GM21576 (cell line): ENCODE measurements around the gene CD151.

ENCODE experiments used
- ATAC-seq: cut with Tn5 transposase; IDR thresholded peaks from one replicate; pipeline ENCODE4 v1.9.1; 2021; ENCODE audit warnings: mild to moderate bottlenecking, moderate library complexity; ENCODE audit not compliant: unreplicated experiment

CD151 gene

DNA sequence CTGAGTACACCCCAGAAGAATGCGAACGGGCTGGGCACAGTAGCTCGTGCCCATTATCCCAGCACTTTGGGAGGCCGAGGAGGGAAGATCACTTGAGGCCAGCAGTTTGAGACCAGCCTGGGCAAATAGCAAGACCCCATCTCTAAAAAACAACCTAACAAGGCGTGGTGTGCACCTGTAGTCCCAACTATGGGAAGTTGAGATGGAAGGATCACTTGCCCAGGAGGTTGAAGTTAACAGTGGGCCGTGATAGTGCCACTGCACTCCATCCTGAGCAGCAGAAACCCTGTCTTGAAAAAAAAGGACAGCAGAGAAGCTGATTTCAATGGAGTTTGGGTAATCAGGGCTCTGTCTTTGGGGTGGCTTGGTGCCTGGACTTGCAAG, 19.7 kb upstream of the CD151 start:
- no peak for ATAC-seq

DNA sequence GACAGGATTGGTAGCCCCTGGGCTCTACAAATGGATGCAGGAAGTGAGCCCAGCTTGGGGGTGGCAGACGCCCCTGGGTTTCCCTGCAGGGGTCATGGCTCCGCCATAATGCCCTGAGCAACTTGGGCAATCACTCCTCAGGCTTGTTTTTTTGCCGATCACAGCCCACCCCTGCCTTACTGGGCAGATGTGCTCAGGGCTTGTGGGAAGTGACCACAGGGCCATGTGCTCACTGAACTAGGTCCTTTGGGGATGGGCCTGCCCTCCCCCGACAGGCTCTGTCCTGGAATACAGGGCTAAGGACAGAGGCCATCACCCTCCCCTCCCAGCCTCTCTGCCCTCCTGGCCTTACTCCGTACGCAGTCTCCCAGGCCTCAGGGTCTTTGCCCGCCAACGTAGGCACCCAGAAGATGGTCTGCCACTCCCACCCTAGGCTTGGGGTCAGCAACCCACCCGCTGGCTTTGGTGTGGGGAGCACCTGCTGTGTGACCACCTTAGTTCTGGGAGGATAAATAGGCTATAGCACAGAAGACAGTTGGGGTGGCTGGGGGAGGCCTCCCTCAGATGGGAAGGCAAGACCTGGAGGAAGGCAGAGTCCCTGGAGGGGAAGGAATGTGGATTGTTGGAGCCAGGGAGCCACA, 19.2 kb upstream of the CD151 start:
- ATAC-seq = no peak

DNA sequence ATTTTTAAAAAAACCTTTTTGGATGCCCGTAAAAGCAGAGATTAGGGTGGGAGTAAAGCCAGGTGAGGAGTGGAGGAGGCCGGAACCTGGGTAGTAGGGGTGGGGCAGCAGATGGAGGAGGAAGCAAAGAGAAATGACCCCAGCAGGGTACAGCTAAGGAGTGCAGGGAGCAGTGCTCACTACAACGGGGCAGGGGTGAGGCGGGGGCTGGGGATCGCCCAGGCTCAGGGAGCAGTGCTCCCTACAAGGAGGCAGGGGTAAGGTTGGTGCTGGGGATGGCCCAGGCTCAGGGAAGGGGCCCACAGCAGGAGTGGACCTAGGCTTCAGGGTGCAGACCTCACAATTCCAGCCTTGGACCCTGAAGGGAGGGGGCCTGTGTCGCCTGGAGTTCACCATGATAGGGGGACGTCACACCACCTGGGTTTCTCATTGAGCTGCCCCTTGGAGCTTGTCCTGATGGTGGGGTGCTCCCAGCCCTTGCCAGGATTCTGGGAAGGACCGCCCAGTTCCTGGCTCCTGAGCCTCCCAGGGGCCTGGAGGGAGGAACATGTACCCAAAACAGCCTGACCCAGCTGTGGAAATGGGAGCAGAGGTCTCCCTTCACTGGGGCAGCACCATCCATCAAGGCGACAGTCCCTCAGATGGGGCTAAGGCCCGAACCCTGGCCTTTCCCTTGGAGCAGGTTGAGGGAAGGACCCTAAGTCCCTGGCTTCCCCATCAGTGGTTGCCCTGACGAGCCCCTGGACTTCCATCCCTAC, 16.9 kb upstream of the CD151 start:
- no peak for ATAC-seq

DNA sequence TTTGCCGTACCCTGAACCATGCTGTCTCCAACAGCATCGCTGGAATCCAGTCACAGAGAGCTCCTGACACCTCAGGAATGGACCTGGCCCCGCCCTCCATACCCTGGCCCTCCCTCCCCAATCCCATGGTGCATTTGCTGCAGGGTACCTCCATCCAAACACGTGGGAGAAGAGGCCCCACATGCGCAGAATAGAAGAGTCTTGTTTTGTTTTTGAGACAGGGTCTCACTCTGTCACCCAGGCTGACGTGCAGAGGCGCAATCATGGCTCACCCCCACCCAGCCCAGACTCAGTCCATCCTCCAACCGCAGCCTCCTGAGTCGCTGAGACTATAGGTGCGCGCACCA, 16.3 kb upstream of the CD151 start:
- ATAC-seq = no peak

DNA sequence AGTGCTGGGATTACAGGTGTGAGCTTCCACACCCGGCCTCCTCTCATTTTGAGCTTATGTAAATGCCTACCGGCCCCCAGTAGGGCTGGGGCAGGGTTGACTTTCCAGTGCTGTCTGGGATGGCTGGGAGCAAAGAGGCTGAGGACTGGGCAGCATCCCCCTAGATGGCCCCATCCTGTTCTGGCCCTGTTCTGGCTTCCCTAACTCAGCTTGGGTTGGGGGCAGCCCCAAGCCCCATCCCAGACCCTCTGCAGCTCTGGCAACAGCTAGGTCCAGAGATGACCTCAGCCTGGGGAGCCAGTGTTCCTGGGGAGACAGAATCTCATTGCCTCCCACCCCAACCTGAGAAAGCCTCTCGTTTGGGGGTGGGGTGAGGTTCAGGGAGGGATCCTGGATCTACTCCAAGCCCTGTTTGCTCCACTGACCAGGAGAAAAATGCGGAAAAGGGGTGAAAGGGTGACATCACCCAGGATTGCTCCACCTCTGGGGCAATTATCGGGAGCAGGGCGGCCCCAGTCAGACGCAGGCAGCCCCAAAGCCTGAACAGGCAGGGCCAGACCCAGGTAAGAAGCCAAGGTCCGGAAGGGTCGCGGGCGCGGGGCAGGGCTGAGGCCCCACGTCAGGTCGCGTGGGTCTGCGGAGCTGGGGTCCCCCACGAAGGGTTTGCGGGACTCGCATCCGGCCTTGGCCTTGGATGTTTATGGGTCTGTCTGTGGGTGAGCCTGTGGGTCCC, 14.2 kb upstream of the CD151 start, which contains the start of gene PNPLA2:
PNPLA2 (plus strand) TSS at position 519 of the 733 bp plus-strand sequence. CDS start 805 bp downstream, outside the sequence.
- ATAC-seq = no peak

DNA sequence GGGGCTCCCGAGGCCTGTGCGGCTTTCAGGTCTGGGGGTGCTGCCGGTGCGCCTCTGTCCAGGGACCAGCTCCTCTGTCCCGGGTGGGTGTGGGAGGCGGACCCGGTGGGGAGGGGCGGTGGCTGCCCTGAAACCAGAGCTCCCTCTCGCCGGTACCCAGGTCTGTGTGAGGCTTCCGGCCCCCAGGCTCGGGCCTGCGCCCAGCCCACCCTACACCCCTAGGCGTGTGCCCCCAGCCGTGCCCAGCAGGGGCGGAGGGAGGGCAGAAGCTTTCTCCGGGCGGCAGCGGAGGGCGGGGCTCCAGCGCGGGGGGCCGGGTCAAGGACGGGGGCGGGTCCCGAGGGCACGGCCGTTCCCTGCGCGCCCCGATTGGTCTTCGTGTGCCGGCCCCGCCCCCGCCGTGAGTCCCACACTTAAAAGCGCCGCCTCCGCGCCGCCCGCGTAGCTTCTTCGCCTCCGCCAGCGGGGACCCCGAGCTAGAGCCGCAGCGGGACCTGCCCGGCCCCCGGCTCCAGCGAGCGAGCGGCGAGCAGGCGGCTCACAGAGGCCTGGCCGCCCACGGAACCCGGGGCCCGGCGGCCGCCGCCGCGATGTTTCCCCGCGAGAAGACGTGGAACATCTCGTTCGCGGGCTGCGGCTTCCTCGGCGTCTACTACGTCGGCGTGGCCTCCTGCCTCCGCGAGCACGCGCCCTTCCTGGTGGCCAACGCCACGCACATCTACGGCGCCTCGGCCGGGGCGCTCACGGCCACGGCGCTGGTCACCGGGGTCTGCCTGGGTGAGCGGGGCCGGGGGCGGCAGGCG, 13.4 kb upstream of the CD151 start:
- ATAC-seq = peak; percentile 59

DNA sequence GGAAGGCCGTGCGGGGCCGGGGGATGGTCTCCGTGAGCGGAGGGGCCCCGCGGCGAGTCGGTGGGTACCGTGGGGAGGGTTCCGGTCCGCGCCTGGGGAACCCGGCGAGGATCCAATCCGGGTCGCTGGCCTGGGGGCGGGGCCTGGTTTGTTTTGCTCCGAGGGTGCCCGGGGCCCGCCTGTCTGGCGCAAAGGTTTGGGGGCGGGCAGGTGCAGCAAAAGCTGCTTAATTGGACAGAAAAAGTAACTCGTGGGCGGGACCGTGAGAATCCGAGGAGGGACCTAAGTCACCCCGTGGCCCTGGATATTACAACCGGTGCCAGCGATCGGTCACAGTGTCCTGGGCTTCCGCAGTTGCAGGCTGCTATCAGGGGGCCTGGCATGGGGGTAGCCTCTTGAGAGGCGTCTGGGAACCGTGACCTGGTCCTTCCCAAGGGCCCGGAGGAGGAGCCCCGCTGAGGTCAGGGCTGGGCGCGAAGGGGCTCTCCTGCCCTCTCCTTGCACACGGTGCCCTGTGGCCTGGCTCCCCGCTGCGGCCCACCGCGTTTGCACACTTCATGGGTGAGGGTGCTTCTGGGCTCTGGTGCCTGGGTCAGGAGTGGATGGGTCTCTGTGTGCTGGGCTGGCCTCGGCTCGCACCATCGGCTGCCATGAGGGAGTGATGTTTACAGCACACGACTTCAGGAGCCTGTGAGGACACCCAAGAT, 12.7 kb upstream of the CD151 start:
- peak; percentile 62 for ATAC-seq

DNA sequence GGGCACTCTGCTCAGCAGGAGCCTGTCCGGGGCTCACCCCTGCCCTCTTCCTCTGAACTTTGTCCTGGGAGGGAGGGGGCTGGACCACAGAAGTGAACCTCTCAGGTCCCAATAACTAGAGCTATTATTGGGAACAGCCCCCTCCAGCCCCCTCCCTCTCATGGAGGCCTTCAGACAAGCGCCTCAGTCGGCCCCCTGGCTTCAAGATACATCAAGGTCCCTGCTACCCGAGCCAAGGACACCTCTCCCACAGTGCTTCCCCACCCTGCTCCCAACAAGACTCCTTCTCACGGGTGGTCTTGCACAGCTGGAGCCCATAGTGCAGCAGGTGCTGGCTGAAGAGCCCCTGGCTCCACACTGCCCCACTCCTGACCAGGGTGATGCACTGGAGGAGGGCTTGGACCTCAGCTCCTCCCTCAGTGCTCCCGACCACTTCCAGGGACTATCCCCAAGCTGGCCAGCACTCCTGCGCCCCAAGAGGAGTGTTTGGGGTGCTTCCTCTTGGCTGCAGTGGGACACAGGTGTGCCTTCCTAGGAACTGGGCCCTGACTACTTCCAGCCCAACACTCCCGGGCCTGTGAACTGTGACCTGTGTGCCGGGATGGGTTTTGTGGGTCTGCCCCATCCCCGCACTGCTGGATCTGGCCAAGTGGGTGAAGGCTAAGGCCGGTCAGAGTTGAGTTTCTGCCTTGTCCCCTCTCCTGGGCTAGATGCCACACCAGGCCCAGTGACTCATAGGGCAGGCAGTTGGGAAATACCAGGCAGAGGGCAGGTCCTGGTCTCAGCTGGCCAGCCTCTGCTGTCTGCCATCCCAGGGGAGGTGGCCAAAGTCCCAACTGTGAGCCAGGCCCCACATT, 11.9 kb upstream of the CD151 start:
- no peak for ATAC-seq

DNA sequence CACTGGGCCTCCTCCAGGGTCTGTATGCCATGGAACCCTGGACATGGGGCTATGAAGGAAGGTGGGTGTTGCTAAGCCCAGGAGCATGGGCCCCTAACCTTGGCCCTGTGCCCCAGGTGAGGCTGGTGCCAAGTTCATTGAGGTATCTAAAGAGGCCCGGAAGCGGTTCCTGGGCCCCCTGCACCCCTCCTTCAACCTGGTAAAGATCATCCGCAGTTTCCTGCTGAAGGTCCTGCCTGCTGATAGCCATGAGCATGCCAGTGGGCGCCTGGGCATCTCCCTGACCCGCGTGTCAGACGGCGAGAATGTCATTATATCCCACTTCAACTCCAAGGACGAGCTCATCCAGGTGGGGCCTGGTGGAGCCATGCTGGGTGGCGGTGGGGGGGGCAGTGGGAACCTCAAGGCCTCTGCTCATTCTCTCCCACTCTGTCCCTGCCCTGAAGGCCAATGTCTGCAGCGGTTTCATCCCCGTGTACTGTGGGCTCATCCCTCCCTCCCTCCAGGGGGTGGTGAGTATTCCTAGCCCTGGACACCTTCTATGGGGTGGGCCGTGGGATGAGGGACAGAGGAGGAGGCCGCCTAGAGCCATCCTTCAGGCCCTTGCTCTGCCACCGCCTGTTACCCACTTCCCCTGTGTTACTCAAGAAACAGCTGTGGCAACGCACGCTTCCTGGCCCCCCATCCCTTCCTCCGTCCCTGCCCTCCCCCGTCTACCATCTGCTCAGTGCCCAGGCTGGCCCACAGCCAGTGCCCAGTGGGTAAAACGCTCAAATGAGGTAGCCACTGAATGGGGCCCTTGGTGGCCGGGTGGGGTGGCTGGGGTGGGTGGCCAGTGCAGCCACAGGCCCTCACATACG, 11.0 kb upstream of the CD151 start:
- no peak for ATAC-seq

DNA sequence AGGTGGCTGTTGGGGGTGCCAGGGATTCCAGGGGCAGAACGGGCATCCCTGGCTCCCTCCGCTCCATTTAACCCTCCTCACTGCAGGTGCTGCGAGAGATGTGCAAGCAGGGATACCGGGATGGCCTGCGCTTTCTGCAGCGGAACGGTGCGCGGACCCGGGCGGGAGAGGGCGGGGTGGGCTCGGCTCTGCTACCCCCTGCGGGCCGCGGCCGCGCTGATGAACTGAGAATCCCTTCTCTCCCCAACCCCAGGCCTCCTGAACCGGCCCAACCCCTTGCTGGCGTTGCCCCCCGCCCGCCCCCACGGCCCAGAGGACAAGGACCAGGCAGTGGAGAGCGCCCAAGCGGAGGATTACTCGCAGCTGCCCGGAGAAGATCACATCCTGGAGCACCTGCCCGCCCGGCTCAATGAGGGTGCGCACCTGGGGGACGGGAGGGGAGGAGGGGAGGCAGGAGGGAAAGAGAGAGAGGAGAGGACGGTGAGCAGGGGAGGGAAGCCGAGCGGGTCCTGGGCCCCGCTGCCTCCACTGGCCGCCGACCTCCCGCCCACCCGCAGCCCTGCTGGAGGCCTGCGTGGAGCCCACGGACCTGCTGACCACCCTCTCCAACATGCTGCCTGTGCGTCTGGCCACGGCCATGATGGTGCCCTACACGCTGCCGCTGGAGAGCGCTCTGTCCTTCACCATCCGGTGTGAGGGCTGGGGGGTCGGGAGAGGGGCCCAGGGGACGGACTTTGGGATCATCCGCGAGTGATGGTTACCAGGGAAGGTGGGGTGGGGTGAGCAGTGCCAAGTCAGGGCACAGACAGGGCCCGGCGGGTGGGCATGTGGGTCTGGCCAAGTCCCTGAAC, 9.1 kb upstream of the CD151 start:
- ATAC-seq = no peak

DNA sequence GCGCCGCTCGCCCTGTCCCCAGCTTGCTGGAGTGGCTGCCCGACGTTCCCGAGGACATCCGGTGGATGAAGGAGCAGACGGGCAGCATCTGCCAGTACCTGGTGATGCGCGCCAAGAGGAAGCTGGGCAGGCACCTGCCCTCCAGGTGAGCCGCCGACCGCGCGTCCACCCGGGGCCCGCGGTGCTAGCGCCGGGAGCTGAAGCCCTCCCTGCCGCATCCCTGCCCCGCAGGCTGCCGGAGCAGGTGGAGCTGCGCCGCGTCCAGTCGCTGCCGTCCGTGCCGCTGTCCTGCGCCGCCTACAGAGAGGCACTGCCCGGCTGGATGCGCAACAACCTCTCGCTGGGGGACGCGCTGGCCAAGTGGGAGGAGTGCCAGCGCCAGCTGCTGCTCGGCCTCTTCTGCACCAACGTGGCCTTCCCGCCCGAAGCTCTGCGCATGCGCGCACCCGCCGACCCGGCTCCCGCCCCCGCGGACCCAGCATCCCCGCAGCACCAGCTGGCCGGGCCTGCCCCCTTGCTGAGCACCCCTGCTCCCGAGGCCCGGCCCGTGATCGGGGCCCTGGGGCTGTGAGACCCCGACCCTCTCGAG, 8.4 kb upstream of the CD151 start:
- no peak for ATAC-seq

DNA sequence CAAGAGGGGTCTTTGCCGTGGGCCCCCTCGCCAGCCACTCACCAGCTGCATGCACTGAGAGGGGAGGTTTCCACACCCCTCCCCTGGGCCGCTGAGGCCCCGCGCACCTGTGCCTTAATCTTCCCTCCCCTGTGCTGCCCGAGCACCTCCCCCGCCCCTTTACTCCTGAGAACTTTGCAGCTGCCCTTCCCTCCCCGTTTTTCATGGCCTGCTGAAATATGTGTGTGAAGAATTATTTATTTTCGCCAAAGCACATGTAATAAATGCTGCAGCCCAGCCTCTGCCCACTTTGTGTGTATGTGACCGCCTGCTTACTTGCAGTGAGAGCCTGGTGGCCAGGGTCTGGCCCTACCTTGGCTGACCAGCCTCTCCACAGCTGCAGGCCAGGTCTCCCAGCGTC, 7.8 kb upstream of the CD151 start:
- ATAC-seq = no peak

DNA sequence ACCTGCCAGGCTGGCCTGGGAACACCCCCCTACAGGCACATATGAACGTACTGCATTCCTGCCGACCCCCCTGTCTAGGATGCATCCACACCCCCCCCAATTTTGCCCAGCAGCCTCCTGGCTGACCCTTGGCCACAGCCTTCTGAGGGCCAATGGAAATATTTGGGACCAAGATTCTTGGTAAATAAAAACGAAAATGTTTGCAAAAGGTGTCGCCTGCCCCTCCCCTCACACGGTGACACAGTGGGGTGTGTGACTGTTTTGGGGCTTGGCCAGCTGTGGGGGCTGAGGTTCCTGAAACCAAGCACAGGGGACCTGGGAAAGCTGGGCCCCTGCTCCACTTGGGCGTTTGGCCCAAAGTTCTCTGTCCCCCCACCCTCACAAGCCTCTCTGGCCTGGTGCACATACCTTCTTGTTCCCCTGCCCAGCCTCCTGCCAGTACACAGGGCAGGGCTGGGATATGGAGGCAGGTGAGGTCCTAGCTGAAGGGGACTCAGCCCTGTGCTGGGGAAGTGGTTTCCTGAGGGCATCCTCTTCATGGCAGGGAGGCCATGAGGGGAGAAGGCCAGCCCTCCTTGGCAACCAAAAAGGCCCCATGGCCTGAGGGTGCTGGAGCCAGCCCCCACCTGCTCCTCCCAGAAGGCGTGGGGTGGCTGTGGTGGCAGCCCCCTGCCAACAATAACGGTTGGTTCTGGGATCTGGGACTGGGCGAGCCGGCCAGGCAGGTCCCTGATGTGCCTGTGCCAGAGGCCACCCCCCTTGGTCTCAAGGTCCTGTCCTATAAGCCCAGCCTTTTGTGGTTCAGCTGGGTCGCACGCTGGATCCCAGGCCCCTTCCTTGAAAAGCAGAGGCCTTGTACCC, 7.2 kb upstream of the CD151 start:
- ATAC-seq = no peak

DNA sequence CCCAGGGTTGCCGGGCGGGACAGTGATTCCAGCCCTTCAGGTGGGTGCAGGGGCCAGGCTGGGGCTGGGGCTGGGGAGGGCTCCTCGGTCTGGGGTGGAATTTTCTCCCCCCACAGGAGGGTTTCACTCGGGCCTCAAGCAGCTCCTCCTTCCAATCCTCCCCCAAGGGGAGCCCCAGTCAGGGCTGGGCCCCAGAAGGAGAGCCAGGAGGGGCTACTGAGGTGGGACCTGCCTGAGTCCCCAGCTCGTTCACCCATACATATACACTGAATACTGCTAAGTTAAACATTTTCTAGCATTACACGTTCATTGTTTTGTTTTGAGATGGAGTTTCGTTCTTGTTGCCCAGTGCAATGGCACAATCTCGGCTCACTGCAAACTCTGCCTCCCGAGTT, 6.5 kb upstream of the CD151 start:
- ATAC-seq = no peak

DNA sequence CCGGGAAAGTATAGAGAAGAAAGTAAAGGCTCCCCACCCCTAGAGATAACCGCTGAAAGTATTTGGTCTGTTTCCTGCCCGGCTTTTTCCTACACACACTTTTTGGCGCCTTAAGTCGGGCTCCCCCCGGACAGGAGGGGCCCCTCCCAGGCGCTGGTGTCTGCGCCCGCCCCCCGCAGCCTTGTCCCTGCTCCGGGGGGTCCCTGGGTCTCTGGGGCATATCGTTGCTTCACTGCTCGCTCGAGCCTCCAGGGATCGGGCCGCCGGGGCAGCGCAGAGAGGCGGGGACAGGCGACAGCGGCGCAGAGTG, 6.0 kb upstream of the CD151 start:
- ATAC-seq = peak; percentile 11

DNA sequence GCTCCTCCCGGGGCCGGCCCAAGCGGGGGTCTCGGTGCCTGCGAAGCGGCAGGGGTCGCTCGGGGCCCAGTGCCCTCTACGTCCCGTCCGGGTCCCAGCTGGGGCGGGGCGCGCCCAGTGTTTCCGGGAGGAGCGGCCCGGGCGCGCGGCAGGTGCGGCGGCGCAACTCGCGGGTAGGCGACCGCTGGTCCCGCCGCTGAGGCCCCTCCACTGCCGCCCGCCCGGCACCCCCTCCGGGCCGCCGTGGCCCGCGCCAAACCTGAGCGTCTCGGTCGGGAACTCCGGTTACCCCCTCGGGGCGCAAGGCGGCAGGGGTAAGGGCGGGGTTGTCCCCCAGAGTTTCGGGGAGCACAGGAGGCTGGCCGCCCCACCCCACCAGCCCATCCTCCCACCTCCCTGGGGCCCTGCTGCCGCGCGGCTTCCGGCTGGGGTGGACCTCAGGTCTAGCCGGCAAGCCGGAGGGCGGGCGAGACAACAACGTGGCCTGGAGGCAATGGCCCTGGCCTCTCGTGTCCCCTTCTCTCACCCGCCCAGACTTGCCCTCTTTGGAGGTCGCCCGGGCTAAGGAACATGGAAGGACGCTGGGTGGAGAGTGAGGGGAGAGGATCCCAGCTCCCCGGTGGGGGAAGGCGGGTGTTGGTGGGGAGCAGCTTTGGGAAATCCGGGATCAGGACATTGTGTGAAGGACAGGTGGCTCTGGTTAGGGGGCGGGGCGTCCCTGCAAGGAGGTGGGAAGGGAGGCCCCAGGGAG, 5.4 kb upstream of the CD151 start:
- peak; percentile 42 for ATAC-seq
